GM21825 (cell line): Measurements from ENCODE around the gene KRTAP16-1.
"Not testable (repeated sequence)": the region's sequence is repeated elsewhere in the genome, so short reads cannot be mapped to it uniquely, and the experiment has no call there.

Source experiments
- ATAC-seq: cut with Tn5 transposase; IDR thresholded peaks from one replicate; pipeline ENCODE4 v1.9.1; 2021; ENCODE audit warnings: mild to moderate bottlenecking, moderate library complexity; ENCODE audit not compliant: unreplicated experiment

Gene KRTAP16-1, protein sequence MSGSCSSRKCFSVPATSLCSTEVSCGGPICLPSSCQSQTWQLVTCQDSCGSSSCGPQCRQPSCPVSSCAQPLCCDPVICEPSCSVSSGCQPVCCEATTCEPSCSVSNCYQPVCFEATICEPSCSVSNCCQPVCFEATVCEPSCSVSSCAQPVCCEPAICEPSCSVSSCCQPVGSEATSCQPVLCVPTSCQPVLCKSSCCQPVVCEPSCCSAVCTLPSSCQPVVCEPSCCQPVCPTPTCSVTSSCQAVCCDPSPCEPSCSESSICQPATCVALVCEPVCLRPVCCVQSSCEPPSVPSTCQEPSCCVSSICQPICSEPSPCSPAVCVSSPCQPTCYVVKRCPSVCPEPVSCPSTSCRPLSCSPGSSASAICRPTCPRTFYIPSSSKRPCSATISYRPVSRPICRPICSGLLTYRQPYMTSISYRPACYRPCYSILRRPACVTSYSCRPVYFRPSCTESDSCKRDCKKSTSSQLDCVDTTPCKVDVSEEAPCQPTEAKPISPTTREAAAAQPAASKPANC

DNA sequence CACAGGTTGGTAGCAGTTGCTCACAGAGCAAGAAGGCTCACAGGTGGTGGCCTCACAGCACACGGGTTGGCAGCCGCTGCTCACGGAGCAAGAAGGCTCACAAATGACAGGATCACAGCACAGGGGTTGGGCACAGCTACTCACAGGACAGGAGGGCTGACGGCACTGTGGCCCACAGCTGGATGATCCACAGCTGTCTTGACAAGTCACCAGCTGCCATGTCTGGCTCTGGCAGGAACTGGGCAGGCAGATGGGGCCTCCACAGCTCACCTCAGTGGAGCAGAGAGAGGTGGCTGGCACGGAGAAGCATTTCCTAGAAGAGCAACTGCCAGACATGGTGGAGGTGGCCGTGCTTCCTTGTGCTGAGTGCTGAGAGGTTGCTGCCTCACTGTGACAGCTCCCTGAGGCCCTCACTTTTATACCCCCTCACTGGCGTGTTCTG is at the start of gene KRTAP16-1:
Gene KRTAP16-1 (minus strand): TSS at position 392 of the 442 bp plus-strand sequence. CDS start 56 bp downstream, at position 336.
- no peak for ATAC-seq

DNA sequence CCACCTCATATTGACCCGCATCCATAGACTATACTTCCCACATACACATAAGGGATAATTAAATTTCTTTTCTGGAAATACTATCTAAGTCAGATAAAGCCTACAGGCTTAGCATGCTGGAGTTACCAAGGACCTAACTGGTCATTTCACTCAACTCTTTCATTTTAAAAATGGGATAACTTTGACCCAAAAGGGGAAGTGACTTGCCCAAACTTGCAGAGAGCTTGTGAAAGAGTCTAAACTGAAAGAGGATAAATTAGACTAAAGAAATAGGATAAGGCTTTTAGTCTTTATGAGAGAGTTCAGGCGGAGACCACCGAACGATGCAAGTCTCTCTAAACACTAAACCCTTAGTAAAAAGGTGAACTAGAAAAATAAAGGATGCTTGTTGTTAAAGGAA is 45.4 kb upstream of the KRTAP16-1 start:
- ATAC-seq: no peak

DNA sequence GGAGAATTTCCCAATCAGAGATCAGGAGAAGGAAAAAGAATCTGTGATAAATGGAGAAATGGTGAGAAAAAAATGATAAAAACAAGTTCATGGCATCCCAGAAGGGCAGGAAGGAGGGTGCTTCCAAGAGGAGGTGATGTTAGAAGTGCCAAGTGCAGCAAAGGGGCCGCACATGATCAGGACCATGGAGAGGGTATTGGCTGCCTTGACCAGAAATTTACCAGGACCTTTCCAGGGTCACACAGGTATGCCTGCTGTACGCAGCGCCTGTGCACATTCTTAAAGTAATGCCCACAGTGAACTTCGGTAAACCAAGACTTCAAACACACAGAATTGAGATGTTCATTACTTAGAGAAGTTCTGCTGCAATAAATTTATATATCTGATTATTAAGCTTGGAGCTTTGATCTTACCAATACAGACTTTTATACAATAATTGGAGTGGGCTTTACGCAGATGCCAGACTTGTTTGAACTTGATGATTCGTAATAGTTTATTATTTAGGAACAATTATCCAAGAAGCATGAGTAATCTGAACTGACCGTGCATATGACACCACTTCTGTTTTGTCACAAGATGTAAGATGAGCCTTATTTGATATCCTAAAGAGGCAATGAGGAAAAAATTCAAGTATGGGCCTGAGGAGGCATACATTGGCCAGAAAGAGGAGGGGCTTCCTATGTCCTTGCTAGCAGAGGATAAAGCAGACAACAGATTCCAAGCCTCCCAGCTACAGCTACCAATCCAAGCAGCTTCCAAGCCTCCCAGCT is 43.7 kb upstream of the KRTAP16-1 start:
- ATAC-seq: no peak

DNA sequence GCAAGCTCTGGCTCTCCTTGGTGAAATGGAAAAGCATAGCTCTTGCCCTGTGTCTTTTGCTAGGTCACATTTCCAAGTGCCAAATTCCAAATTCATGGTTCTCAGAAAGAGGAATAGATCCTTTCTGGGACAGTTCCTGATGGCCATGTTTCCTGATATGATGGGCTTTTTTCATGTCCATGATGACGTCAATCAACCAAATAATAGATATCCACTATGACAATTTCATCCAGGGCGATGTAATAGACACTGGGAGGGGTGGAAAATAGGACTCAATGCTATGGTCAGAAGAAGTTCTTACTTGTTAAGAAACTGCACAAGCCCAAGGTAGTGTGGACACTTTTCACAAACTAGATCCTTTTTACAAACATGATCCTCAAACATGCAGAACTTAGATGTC is 42.1 kb upstream of the KRTAP16-1 start:
- no peak for ATAC-seq

DNA sequence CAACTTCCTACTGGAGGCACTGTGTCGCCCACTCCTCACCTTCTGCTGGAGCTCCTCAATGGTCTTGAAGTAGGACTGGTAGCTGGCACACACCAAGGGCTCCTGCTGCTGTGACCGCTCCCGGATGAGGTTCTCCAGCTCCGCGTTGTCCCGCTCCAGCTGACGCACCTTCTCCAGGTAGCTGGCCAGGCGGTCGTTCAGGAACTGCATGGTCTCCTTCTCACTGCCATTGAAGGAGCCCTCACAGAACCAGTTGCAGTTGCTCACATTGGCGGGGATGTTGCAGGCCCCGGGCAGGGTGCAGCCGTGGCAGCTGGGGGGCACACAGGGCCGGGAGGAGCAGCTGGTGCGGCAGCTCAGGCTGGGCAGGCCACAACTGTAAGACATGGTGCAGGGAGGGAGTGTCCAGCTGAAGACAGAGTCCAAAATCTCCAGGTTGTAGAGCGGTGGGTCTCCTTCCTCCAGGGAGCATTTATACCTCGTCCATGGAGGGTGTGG is 41.3 kb upstream of the KRTAP16-1 start, which contains the start of gene KRT33A:
Gene KRT33A (minus strand): TSS at position 448 of the 498 bp plus-strand sequence. CDS start 61 bp downstream, at position 387.
- not testable (repeated sequence) for ATAC-seq

DNA sequence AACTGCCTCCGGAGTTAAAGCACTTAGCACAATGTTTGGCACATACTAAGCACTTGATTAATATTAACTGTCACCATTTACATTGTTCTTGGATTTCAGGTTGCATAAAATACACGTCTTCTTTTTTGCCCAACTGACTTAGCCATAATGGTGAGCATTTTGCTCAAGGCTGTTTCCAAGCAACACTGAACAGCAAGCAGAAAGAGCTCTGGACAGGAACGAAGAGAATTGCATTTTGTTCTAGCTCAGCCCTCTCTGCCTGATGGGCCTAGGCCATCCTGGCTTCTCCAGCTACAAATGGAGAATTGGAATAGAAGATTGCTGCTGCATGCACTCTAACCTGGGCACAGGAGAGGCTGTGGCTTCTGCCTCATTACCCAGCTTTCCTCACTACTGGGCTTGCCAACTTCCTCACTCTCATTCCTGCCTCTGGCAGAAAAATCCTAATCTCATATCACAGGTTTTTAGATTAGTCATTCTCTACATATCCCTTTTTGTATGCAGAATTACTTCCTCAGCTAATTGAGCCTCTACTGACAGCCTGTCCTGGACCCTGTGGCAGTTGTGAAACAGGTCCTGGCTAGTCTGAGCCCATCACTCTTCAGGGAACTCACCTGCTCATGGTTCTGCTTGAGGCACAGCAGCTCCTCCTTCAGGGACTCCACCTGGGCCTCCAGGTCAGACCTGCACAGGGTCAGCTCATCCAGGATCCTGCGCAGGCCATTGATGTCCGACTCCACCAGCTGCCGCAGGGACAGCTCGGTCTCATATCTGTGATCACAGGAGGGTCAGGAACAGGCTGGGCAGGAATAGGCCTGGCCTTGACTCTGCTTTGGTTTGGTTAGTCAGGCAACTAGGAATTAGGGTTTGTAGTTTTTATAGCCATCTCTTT is 39.0 kb upstream of the KRTAP16-1 start:
- no peak for ATAC-seq

DNA sequence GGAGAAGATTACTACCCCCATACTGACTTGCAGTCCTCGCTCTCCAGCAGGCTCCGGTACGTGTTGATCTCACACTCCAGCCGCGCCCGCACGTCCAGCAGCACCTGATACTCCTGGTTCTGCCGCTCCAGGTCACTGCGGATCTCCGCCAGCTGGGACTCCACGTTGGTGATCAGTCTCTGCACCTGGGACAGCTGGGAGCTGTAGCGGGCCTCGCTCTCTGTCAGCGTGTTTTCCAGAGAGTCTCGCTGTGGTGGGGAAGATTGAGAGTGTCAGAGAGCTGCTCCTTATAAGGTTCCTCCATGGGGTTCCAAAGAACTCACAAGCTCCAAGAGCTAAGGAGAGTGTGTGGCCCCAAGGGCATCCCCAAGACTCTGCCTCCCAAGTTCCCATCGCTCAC is 37.3 kb upstream of the KRTAP16-1 start:
- ATAC-seq: not testable (repeated sequence)

DNA sequence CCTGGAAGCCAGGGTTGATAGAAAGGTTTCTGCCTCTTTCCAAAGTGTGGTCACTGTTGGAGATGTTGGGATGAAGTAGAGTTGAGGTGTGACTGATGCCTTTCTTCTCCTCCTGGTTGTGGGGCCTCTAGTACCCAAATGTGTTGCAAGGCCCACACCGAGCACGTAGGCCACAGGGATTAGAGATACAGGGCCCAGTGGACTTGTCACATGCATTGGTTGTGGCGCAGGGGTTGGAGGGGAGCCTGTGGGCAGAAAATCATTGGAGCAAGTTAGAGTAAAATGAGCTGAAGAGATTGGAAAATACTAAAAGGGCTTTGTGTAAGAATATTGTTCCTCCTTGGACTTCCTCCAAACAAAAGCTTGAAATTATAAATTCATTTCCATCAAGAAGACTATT is 36.9 kb upstream of the KRTAP16-1 start:
- no peak for ATAC-seq

DNA sequence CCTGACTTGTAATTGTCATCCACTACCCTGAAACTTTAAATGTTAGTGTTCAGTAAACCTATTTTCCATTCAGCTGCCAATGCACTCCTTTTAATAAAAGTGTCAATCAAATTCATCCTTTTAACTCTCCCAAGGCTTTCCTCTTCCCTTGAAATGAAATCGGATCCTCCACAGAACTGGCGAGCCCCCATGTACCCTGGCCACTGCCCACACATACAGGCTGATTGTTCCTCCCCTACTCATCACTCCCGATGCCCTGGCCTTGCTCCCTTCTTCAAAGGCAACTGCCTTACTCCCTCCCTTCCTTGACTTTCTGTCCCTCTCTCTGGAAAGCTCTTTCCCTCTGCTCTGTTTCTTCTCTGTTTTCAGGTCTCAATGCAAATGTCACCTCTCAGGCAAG is 33.9 kb upstream of the KRTAP16-1 start:
- ATAC-seq: no peak

DNA sequence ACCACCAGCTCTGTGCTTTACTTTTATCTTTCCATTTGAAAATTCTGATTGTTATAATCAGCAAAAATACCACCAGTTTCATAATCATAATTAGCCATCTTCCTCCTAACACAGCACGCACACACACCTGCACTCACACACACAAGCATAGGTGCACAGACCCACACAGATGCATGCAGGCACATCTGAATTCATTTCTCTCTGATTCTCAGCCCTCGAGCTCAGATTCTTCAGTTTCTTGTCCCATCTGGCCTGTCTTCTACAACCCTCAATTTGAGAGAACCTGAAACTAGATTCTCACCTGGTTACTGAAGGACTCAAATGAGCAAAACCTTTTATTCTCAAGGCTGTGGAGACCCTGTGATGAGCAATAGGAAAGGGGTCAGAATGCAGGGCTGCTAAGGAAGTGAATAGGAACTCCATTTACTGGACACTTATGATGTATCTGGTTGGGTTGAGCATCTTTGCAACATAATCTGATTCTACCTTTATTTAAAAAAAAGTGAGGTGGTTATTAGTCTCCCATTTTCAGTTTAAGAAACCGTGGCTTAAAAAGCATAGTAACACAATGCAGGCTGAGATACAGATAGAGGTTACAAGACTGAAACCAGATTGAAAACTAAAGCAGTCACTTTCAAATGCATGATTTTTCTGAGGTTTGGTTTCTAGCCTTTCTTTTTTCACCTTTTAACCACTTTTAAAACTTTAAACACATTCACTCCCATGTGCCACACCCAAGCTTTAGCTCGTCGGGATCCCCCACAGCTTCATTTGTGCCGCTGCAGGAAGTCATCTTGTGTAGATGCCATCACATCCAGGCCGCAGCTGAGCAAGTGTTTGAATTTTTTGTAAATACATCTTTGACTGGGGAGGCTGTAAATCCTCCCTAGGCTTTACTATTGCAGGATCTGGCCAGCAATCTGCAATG is 32.1 kb upstream of the KRTAP16-1 start:
- ATAC-seq: no peak

DNA sequence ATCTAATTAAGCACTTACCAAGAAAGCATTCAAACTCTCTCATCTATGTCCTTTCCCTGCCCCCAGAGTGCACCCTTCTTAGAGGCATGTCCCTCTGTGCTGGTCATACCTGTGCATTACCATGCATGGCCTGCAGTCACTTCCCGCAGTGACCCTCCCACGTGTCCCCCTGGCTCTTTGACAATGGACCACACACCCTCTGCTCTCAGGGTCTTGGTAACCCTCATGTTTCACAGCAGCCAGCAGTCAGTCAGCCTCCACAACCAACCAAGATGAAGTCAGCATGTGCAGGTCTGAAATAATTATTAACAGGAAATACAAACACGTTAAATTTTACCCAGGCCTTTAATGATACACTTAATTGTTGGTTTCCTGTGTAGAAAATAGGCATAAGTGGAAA is 31.4 kb upstream of the KRTAP16-1 start:
- ATAC-seq: no peak

DNA sequence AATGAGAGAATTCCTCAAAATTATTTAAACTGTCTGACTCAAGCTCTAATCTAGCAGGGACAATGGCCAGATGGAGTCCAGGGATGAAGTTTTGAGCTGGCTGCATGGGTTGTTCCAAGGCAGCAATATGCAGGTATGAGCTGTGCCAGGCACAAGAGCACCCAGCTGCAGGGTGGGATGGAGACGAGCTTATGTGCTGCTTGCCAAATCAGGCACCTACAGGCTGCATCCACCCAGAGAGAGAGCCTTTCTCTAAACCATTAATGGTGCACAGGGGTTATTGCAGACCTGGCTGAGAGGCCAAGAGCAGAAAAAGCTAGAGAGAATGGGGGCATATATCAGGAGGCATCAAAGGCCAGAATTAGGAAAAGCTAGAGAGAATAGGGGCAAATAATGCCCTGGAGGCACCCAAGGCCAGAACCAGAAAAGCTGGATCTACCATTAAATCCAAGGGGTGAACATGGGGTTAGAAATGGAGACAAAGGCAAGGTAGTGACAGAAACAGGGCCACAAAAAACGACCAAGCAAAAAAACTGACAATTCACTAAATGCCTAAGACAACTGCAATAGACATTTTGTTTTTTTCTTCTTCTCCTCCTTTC is 30.6 kb upstream of the KRTAP16-1 start:
- no peak for ATAC-seq

DNA sequence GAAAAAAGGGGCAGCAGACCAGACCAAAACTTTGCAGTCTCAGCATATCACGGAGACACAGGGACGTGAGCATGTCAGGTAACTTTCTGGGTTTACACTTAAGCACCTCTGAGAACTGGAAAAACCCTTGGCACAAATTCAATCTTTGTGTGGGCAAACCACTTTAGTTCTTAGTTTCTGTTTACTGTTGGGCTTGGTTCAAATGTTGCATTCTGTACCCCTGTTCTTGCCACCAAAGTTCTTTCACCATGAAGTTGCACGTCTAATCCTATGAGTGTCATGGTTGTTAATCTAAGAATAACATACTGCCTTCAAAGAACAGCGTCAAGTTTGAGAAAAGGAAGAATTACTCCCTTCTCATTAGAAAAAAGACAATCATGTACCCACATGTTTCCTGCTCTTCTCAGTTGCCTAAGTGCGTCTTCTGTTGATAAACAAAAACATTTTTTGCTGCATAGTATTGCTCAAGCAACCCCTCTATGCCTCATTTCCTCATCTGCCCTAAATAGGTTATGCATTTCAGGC is 29.9 kb upstream of the KRTAP16-1 start:
- no peak for ATAC-seq

DNA sequence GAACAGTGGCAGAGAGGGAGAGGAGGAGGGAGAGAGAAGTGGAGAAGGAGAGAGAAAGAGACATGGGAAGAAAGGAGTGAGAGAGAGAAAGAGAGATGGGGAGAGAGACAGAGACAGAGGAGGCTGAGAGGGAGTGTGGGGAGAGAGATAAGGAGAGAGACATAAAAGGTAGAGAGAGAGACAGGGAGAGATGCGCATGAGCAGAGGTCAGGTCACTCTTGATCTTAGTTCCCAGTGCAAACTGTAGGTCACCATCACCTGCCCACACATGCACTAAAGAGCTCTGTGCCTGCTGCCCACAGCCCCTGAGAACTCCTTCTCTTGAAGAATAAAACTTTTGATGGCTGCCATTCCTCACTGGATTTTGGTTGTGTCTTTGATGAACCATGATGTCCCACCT is 26.6 kb upstream of the KRTAP16-1 start:
- no peak for ATAC-seq

DNA sequence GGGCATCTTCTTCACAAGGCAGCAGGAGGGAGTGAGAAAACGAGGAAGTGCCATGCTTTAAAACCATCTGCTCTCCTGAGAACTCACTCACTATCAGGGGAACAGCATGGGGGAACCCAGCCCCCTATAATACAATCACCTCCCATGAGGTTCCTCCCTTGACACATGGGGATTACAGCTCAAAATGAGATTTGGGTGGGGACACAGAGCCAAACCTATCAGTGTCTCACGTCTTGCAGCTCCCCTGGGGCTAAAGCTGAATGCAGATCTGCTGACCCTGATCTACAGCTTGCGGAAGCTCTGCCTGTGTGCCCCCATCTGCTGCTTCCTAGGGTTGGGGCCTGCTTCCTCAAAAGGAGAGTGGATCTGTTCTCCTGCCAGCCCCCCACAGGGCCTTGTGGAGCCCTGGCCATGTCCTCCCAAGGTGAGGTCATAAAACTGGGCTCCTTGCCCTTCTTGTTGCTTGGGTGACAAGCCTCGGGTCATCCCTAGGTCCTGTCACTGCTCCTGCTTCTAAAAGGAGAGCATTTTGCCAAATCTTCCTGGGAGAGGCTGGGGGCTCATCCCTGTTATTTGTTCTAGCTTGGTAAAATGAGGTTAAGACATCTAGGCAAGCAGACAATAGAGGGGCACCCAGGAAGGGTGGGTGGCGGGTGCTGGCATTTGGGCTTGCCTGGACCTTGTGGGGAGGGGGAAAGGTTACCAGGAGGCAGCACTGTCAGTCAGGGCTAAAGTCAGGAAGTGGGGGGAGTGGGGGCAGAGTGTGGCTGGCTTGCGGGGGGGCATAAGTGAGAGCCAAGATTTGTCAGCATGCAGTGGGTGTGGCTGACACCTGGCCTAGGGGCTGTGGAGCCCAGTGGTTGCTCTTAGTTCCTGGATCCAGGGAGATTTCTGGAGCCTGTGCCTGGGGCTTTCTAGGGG is 25.5 kb upstream of the KRTAP16-1 start:
- ATAC-seq: no peak

DNA sequence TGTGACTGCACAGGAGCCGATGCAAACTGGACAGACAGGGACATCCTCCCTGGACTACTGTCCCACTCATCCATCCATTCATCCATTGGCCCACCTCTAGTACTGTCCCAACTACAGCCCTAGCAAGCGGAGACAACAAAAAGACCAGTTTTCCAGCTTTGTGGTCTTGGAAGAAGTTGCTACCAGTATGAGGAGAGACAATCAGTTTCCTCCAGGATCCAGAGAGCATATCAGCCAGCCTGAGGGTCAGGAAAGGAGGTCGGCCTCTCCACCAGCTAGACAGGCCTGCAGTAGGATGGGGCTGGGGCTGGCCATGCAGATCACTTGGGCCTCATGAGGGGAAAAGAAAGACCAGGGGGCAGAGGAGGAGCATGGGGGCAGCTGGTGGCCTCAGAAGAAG is 24.7 kb upstream of the KRTAP16-1 start:
- no peak for ATAC-seq

DNA sequence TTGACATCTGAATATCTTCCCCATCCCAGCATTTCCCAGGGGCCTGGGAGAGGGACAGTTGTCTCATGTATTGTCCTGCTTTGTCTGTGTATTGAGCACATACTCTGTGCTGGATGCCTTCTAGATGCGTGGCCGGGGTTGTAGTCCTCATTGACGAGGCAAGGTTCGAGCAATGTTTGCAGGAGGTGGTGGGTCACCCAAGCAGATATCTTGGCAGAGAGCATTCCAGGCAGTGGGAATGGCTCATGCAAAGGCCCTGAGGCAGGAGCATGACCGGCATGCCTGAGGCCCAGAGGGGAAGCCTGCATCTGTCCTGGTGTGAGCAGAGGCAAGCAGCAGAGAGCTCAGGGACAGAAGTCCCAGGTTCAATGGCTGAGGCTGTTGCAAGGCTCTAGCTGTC is 24.0 kb upstream of the KRTAP16-1 start:
- no peak for ATAC-seq

DNA sequence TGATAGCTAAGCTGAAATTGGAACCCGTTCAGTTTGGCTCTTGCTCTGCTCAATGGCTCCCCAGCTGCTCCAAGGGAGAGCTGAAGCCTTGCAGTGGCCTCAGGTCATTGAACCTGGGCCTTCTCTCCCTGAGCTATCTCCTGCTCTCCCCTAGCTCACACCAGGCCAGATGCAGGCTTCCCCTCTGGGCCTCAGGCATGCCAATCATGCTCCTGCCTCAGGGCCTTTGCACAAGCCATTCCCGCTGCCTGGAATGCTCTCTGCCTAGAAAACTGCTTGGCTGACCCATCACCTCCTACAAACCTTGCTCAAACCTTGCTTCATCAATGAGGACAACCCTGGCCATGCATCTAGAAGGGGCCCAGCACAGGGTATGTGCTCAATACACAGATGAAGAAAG is 23.1 kb upstream of the KRTAP16-1 start:
- ATAC-seq: no peak
